Erythroblast (primary cell): ENCODE measurements around the gene NOL4L.
"Not testable (repeated sequence)": the region's sequence is repeated elsewhere in the genome, so short reads cannot be mapped to it uniquely, and the experiment has no call there.

Source experiments
- GATA1 ChIP-seq: IDR thresholded peaks from 2 replicates; pipeline ENCODE4 v1.6.1; 2011; ENCODE audit warnings: low read depth, mild to moderate bottlenecking, control low read depth, low read length, moderate library complexity
- POLR2A ChIP-seq: IDR thresholded peaks from 2 replicates; pipeline ENCODE4 v1.6.1; 2011; ENCODE audit warnings: mild to moderate bottlenecking, low read length

DNA sequence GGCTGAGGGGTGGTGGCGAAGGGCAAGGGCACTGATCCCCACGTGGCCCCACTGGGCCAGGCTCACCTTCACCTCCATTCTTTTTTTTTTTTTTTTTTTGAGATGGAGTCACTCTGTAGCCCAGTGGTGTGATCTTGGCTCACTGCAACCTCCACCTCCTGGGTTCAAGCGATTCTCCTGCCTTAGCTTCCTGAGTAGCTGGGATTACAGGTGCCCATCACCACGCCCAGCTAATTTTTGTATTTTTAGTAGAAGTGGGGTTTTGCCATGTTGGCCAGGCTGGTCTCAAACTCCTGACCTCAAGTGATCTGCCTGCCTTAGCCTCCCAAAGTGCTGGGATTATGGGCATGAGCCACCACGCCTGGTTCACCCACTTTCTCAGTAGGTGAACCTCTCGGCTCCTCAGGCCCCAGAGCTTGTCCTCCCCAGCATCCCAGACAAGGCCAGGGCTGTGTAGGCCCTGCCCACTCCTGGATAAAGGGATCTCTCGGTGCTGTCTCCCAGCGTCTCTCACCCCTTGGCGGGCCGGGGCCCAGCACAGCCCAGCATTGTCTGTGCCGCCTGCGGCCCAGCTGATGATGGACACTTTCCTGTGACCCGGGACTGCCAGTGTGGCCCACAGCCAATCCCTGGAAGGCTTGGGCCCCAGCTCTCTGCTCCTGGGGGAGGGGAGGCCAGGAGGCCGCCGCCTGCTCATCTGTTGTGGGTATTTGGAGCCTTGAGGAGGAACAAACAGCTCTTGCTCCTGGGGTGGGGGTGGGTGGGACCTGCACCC lies 119.0 kb downstream of the NOL4L start:
- not testable (repeated sequence) for TF ChIP-seq POLR2A, GATA1
